ENCODE data around the gene HTRA1. TPM values are rescaled to one million over a fixed set of nuclear protein-coding genes. Genes with fewer than 3 reads are reported as not detected.

HTRA1 gene
- total and polyA plus RNA-seq, 9 of the 15 experiments (the other 6 are each of a cell fraction or from before 2014, with no cell fraction given) = 0.06 to 0.16 (median 0.13) TPM; not detected in 5

DNA sequence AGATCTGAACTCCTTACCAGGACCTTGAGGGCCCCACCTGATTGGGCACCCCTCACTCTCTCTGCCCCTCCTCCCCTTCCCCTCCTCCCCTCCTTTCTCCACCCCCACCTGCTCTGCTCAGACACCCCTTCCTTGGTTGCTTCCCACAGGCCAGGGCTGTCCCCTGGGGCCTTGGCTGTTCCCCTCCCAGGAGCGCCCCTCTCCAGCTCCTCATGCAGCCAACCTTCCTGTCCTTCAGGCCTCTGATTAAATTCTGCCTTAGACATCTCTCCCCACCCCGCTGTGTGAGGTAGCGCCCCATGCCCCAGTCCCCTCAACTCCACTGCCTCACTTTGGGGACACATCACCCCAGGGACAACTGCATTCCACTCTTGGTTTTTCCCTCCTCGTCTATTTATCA is 32.4 kb downstream of the HTRA1 start (continued):
- TF ChIP-seq EP300 (IDR thresholded peaks at IDR 0.05; ENCODE audit: low read length) (no peak), MEF2A (IDR thresholded peaks at IDR 0.05; ENCODE audit: control insufficient read depth, low read depth, low read length) (no peak)

DNA sequence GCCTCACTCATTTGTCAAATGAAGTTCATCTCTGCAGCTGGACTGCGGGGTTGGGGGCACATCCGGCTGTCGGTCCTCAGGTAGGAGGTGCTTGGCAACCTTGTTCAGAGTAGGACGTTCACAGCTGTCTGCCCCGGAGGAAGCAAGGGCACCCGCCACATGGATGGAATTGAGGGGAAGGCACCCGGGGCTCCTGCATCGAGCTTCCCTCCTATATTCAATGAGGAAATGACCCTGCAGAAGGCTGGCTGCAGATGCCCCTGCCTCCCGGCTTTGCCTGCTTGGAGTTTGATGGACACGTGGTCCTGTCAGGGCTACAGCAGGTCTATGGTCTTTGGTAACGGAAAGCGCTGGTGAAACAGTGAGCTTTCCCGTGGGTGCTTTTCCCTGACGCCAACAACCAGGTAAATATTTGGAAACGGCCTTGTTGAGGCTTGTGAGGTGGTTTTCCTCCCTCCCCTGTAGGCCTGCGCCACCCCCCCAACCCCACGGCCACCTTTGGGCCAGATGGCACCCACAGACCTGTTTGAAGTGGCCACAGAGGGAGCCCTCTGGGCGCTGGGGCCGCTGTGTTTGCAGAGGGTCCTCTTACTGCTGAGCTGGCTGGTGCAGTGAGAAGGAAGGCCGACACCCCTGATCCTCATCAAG is 32.9 kb downstream of the HTRA1 start:
- H3K27me3 ChIP-seq (ENCODE audit: control insufficient read depth in 2 of 2, insufficient read depth in 2 of 2, low read length in 2 of 2) = peaks cover 2 to 35% of the 10 kb centered on the region in 2 experiments; a peak in 3 of 5 replicates
- ChIA-PET CTCF (ENCODE audit: low intra/inter-chr PET ratio) (no interaction called here), POLR2A (no interaction called here)
- H3K9me3 ChIP-seq (replicated peaks; ENCODE audit: control insufficient read depth, insufficient read depth, low read depth, low read length) = no peaks in the 10 kb centered on the region
- WGBS (ENCODE audit: insufficient coverage, low coverage, missing lambda C conversion rate) = 0% methylated on average over 9 of the region's 20 CpGs
- TF ChIP-seq SP2 (IDR thresholded peaks at IDR 0.05; ENCODE audit: extremely low read depth, low read depth, low read length, poor library complexity, severe bottlenecking) (no peak), SPI1 (IDR thresholded peaks at IDR 0.05; ENCODE audit: borderline replicate concordance, low read depth, low read length) (no peak), KLF13 (tag; IDR thresholded peaks at IDR 0.05; ENCODE audit: borderline replicate concordance, low read depth) (no peak), SRSF1 (IDR thresholded peaks at IDR 0.05; ENCODE audit: low read depth, low read length) (no peak), ATF7 (IDR thresholded peaks at IDR 0.05) (no peak), SMAD2 (IDR thresholded peaks at IDR 0.05; ENCODE audit: low read depth, low read length) (no peak), ZNF589 (CRISPR knock-in tag; IDR thresholded peaks at IDR 0.05; ENCODE audit: low read depth) (no peak), ZNF764 (CRISPR knock-in tag; IDR thresholded peaks at IDR 0.05; ENCODE audit: low read depth) (no peak), XRCC5 (IDR thresholded peaks at IDR 0.05; ENCODE audit: low read depth, low read length) (no peak), NEUROD1 (IDR thresholded peaks at IDR 0.05; ENCODE audit: borderline replicate concordance, low read depth, low read length, partially characterized antibody) (no peak), FOXA3 (CRISPR knock-in tag; conservative IDR thresholded peaks at IDR 0.05 in 1 of 2, IDR thresholded peaks at IDR 0.05 in 1 of 2) (no peak), BRD4 (IDR thresholded peaks at IDR 0.05) (no peak), MAFF (IDR thresholded peaks at IDR 0.05; ENCODE audit: low read length) (no peak), ETV6 (IDR thresholded peaks at IDR 0.05; ENCODE audit: borderline replicate concordance in 1 of 2, low read depth in 2 of 2, low read length in 1 of 2) (no peak), ETV6 (CRISPR knock-in tag; IDR thresholded peaks at IDR 0.05; ENCODE audit: borderline replicate concordance) (no peak)
- TF ChIP-seq, protein P1, sequence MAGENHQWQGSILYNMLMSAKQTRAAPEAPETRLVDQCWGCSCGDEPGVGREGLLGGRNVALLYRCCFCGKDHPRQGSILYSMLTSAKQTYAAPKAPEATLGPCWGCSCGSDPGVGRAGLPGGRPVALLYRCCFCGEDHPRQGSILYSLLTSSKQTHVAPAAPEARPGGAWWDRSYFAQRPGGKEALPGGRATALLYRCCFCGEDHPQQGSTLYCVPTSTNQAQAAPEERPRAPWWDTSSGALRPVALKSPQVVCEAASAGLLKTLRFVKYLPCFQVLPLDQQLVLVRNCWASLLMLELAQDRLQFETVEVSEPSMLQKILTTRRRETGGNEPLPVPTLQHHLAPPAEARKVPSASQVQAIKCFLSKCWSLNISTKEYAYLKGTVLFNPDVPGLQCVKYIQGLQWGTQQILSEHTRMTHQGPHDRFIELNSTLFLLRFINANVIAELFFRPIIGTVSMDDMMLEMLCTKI (IDR thresholded peaks at IDR 0.05; ENCODE audit: partially characterized antibody) = no peak
- TF ChIP-seq, protein P2, sequence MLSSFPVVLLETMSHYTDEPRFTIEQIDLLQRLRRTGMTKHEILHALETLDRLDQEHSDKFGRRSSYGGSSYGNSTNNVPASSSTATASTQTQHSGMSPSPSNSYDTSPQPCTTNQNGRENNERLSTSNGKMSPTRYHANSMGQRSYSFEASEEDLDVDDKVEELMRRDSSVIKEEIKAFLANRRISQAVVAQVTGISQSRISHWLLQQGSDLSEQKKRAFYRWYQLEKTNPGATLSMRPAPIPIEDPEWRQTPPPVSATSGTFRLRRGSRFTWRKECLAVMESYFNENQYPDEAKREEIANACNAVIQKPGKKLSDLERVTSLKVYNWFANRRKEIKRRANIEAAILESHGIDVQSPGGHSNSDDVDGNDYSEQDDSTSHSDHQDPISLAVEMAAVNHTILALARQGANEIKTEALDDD (IDR thresholded peaks at IDR 0.05) = no peak
- no peak overlapping the region for H3K4me3 ChIP-seq
- ATAC-seq (no peak), DNase-seq (ENCODE audit: extremely low read depth in 1 of 4, low spot score in 3 of 4) (no peak), FAIRE-seq (no peak)
- intact Hi-C loops (cut with micrococcal nuclease) = no loop called here
- H3K9me1 ChIP-seq (ENCODE audit: control insufficient read depth, insufficient read depth, low read length) = no peaks in the 10 kb centered on the region
- no peaks in the 10 kb centered on the region for H3K79me2 ChIP-seq (ENCODE audit: control insufficient read depth, insufficient read depth, low read length)
- BruUV-seq (replicated peaks) = no TSS peak
- in situ Hi-C loops (cut with MboI) = no loop called here
- H2AFZ ChIP-seq (ENCODE audit: low read depth, low read length) = no peak overlapping the region
- no peak overlapping the region for H3K9ac ChIP-seq (ENCODE audit: insufficient read depth in 1 of 2, low read depth in 2 of 2, low read length in 2 of 2)
- no peak overlapping the region for H3K27ac ChIP-seq (ENCODE audit: extremely low read depth, low read depth, low read length)
- H3K4me1 ChIP-seq (replicated peaks in 1 of 2; ENCODE audit: control insufficient read depth in 2 of 2, insufficient read depth in 2 of 2, low read length in 2 of 2) = no peaks in the 10 kb centered on the region
- no peak overlapping the region for H3K4me2 ChIP-seq (ENCODE audit: insufficient read depth, low read length)
- H3K36me3 ChIP-seq (ENCODE audit: control insufficient read depth, insufficient read depth, low read length) = no peaks in the 10 kb centered on the region
- no peaks in the 10 kb centered on the region for H4K20me1 ChIP-seq (replicated peaks; ENCODE audit: control insufficient read depth, insufficient read depth, low read length)

All from K562 (cell line).